HS-27A (cell line): ENCODE data around the gene TCAP.
"Not testable (repeated sequence)": the region's sequence is repeated elsewhere in the genome, so short reads cannot be mapped to it uniquely, and the experiment has no call there.

Experiments used
- DNase-seq: peaks from one replicate; pipeline ENCODE4 v3.0.0-alpha.2; 2012; ENCODE audit warnings: low read depth, missing footprints

Gene TCAP

DNA sequence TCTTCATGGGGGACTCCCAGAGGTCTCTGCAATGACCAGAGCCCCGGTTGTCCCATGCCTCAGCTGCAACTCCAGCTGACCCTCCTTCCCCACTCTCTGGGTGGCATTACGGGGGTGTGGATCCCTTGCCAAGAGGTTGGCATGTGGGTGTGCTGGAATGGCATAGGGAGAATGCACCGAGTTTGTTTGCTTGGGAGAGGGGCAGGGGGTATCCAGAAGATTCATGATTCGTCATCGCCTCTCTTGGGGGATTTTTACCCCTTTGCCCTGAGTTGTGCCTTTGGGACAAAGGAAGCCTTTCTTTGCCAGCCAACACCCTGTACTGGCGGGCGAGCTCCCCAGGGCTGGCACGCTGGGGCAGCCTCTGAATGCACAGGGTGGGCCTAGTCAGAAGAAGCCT is 41.2 kb downstream of the TCAP start:
- no peak for DNase-seq

DNA sequence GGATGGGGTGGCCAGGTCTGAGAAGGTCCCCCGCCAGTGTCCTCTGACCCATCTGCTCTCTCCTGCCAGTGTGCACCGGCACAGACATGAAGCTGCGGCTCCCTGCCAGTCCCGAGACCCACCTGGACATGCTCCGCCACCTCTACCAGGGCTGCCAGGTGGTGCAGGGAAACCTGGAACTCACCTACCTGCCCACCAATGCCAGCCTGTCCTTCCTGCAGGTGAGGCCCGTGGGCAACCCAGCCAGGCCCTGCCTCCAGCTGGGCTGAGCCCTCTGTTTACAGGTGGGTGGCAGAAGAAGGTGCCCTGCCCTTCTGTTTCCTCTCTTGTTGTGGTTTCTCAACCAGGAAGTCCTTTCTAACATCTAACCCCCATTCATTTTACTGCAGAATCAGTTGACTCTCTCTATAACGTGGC is 41.8 kb downstream of the TCAP start:
- DNase-seq, result no peak

GRCh38 chr17:39709319-39709997 is 44.3 kb downstream of the TCAP start:
- DNase-seq, result no peak

DNA sequence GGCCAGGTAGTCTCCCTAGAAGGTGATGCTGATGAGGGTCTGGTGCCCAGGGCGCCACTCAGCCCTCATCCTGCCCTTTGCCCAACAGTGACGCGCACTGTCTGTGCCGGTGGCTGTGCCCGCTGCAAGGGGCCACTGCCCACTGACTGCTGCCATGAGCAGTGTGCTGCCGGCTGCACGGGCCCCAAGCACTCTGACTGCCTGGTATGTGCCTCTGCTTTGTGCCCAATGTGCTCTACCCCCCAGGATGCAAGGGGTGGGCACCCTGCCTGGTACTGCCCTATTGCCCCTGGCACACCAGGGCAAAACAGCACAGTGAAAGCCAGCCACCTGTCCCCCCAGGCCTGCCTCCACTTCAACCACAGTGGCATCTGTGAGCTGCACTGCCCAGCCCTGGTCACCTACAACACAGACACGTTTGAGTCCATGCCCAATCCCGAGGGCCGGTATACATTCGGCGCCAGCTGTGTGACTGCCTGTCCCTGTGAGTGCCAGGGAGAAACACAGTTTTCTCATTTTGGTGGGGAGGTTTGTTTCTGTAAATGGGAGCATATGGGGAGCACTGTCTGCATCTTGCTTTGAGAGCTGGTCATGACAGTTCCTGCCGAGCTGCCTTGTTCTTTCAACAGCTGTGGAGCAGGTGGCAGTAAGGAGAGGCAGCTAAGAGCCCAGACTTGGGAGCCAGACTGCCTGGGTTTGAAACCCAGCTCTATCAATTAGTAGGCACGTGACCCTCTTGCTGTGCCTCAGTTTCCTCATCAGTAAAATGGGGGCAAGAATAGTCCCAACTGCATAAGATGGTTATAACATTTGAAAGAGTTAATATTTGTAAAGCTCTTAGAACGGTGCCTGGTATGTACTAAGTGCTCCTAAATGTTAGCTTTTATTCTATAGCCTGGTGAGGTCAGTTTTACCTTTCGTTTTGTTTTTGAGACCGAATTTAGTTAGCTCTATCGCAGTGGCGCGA is 45.1 kb downstream of the TCAP start:
- no peak for DNase-seq

- DNase-seq, result not testable (repeated sequence)
These were observed 45.9 kb downstream of the TCAP start for GRCh38 chr17:39711071-39711470.

DNA sequence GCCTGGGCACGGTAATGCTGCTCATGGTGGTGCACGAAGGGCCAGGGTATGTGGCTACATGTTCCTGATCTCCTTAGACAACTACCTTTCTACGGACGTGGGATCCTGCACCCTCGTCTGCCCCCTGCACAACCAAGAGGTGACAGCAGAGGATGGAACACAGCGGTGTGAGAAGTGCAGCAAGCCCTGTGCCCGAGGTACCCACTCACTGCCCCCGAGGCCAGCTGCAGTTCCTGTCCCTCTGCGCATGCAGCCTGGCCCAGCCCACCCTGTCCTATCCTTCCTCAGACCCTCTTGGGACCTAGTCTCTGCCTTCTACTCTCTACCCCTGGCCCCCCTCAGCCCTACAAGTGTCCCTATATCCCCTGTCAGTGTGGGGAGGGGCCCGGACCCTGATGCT is 46.7 kb downstream of the TCAP start:
- DNase-seq, result no peak

DNA sequence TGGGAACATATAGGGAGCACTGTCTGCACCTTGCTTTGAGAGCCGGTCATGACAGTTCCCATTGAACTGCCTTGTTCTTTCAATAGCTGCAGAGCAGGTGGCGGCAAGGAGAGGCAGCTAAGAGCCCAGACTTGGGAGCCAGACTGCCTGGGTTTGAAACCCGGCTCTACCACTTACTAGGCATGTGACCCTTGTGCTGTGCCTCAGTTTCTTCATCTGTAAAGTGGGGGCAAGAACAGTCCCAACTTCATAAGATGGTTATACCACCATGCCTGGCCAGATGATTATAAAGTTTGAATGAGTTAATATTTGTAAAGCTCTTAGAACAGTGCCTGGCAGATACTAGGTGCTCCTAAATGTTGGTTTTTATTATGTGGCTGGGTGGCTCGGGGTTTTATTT is 49.1 kb downstream of the TCAP start:
- no peak for DNase-seq

DNA sequence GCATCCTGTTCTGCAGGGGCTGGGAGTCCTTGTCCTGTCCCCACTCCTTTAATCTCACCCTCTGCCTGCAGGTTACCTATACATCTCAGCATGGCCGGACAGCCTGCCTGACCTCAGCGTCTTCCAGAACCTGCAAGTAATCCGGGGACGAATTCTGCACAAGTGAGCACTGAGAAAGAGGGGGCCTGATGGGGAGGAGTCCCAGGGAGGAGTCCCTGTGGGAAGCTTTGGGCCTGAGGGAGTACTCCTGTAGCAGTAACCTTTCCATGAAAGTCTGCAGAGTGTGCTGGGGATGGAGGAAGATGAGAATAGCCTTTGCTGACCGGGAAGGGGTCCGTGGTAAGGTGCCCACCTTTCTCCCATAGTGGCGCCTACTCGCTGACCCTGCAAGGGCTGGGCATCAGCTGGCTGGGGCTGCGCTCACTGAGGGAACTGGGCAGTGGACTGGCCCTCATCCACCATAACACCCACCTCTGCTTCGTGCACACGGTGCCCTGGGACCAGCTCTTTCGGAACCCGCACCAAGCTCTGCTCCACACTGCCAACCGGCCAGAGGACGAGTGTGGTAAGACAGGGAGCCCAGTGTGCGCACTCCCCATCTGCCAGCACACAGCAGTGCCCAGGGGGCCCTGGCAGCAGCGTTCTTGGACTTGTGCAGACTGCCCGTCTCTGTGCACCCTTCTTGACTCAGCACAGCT is 50.4 kb downstream of the TCAP start:
- DNase-seq, result no peak
